NCI-H345 treated with DMSO at 0.1 percent for 48 hours (cell line): ENCODE data around the gene LNPEP.

ENCODE experiments used
- DNase-seq: peaks from one replicate; lab custom pipeline; 2025; ENCODE audit not compliant: unreplicated experiment; lab: John Stamatoyannopoulos, UW

LNPEP gene

DNA sequence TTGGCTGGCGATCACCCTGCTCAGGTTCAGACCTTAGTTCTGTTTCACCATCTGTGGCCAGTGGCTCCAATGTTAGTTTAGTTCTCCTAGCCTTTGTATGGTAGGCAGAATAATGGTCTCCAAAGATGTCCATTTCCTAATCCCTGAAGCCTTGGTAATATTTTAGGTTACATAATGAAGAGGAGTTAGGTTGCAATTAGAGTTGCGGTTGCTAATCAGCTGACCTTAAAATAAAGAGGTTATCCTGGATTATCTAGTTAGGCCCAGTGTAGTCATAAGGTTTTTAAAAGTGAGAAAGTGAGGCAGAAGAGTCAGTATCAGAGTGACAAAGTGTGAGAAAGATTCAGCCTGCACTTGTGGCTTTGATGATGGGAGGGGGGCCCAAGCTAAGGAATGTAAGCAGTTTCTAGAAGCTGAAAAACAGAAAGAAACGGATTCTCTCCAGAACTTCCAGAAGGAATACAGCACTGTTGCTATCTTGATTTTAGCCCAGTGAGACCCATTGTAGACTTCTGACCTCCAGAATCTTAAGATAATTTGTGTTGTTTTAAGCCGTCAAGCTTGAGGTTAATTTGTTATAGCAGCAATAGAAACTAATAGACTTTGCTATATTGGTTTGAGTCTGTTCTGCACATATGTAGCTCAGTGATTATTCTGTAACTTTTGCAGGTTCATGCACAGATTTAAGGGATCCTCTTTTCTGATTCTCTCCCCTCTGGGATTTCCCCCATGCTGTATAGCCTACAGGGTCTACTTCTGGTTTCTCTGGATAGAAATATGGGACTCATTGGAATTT is 21.6 kb downstream of the LNPEP start:
- no peak for DNase-seq

GRCh38 chr5:96958977-96959376 is 23.1 kb downstream of the LNPEP start:
- no peak for DNase-seq

DNA sequence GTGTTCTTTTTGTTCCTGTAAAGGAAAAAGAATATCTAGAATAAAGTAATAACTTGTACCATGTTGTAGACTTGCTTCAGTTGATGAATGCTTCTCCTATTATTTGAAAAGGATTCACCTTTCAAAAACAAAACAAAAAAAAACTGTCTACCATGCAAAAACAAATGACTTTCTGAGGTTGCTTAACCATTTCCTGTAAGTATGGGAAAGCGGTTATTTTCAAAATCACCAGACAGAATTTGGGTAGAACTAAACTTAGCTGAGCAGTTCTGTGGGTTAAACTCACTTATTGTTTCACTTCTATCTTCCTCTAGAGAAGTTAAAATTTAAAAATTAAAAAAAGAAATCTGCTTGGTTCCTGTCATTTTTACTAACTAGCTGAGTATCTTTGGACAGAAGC is 25.2 kb downstream of the LNPEP start:
- DNase-seq = no peak

DNA sequence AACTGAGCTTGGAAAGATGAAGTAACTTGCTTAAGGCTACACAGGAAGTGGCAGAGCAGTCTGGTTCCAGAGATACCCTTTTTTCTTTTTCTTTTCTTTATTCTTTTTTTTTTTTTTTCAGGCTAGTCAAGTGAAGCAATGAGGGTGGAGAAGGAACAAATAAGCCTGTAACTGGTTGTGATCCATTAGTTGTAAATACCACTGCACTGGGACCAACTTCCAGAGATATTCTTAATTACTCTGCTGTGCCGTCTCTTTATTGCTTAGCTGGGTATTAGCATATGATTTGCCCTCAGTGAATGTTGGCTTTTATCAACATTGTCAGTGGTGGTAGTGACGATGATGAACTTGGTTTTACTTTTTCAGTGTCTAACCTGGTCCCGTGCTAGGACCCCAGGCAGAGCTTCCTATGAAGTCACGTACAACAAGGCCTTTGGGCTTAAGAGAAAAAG is 26.7 kb downstream of the LNPEP start:
- DNase-seq = no peak

DNA sequence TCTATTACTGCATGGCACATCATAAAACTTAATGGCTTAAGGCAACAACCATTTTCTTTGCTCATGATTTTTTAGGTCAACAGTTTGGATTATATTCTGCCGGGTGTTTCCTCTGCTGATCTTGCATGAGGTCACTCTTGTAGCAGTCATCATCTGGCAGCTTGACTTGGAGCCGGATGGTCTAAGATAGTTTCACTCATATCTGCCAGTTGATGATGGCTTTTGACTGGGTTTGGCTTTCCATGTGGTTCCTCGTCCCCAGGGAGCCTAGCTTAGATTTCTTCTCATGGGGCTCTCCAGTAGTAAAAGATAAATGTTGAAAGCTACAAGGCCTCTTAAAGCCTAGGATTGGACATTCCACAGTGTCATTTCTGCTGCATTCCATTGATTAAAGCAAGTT is 27.4 kb downstream of the LNPEP start:
- DNase-seq = no peak

- no peak for DNase-seq
These were observed 30.9 kb downstream of the LNPEP start for GRCh38 chr5:96966801-96967200.

- DNase-seq = no peak
These were observed 31.5 kb downstream of the LNPEP start for GRCh38 chr5:96967400-96967799.

DNA sequence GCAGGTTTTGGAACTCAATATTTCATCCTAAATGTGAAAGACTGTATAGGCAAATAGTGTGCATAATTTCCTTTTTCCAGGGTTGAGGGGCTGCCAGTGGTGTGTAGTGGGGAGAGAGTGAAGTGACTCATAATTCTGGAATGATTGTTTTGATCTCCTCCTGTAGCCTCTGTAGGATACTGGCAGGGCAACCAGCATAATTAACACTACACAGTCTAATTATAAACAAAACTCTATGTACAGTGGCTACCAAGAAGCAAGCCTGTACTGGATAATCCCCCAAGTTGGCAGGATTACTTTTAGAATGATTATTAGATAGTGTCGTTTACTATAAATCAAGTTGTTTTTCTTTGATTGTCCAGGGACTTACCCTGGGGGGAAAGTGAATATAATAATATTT is 32.2 kb downstream of the LNPEP start:
- no peak for DNase-seq

GRCh38 chr5:96968614-96969013 is 32.7 kb downstream of the LNPEP start:
- DNase-seq = no peak

- no peak for DNase-seq
These were observed 33.5 kb downstream of the LNPEP start for GRCh38 chr5:96969366-96969765.

DNA sequence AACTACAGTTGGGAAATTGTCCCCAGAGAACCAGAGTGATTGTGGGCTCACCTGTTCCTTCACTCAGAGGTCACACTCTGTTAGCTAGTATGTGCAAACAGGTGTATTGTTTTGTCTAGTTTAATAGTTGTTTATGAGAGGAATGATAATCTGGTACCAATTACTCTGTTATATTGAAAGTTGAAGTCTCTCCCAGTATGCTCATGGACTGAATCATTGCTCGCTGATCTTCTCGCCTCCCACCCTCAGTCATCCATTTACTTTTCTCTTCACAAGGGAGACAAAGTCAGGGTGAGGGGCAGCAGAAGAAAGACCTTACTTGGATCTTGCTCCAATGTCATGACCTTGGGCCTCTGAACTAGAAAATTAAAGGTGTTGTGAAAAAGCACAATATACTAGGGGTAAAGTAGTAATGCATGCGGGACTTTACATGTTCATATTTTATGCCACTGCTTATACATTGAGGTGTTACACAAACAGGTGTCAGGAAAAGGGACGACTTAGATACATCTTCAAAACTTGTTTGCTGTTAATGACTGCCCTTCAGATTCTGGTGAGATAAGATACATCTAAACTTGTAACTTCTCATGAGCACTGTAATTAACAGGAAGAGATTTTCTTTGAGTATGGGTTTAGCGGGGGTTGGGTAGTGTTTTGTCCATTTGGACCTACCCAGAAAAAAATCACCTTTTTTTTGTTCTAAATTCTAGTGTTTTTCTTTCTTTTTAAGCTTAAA is 36.9 kb downstream of the LNPEP start:
- no peak for DNase-seq

DNA sequence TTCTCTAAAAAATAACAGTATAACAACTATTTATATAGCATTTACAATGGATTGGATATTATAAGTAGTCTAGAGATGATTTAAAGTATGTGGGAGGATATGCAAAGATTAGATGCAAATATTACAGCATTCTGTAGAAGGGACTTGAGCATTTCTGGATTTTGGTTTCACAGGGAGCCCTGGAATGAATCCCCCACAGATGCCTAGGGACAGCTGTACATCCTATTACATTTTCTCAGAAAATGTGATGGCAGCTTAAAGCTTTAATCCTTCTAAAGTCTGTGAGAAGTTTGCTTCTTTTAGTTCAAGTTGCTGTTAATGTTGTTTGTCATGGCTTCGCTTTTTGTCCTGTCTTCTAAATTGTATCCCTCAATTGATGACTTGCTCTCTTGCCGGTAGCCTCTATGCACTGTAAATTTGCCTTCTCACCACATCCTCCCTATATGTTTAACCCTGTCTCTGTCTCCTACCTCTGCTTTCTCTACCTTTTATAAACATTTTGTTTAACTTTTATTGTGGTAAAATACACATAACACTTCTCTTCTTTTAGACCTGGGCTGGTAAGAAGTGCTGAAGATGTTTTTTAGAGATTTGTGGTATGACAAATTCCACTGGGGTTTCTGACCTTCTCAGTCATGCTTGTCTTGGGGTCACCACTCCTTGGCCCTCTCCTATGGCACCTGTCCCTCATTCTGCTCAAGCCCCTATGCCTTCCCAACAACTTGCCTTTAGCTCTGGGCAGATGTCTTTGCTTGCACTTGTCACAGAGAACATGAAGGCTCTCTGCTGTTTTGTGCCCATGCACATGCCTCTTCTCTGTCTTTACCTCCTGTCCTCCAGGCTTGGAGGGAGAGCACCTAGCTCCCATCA is 37.9 kb downstream of the LNPEP start:
- DNase-seq = no peak

GRCh38 chr5:96975656-96976055 is 39.8 kb downstream of the LNPEP start:
- no peak for DNase-seq

DNA sequence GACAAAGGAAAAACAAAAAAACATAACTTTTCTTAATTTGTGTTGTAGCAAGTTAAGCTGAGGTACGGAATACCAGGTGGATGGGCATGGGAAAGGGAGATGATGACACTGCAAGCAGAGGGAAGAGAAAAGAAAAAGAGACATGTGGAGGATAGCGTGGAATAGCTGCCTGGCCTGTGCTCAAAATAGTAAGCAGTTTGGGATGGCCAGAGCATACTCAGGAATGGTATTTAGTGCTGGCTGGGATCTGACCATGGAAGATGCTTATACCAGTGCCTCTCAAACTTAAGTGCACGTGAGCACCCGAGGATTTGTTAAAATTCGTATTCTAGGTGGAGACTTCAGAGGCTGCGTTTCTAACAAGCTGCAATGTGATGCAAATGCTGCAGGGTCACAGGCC is 41.3 kb downstream of the LNPEP start:
- no peak for DNase-seq

DNA sequence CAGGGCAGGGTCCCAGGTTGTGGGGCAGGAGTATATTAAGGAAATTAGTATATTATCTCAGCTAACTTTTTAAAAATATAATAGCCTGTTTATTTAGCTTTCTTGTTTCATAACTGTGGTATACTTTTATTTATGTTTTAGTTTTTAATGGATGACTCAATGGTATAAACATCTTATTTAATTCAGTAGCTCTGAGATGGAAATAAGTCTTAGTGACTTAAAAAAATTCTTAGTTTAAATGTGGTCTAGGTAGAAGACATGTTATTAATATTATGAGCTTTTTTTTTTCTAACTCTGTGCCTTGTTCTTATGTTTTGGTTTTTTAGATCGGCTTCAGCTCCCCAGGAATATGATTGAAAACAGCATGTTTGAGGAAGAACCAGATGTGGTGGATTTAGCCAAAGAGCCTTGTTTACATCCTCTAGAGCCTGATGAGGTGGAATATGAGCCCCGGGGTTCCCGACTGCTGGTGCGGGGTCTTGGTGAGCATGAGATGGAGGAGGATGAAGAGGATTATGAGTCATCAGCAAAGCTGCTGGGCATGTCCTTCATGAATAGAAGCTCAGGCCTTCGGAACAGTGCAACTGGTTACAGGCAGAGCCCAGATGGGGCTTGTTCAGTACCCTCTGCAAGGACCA is 43.1 kb downstream of the LNPEP start:
- DNase-seq = no peak

DNA sequence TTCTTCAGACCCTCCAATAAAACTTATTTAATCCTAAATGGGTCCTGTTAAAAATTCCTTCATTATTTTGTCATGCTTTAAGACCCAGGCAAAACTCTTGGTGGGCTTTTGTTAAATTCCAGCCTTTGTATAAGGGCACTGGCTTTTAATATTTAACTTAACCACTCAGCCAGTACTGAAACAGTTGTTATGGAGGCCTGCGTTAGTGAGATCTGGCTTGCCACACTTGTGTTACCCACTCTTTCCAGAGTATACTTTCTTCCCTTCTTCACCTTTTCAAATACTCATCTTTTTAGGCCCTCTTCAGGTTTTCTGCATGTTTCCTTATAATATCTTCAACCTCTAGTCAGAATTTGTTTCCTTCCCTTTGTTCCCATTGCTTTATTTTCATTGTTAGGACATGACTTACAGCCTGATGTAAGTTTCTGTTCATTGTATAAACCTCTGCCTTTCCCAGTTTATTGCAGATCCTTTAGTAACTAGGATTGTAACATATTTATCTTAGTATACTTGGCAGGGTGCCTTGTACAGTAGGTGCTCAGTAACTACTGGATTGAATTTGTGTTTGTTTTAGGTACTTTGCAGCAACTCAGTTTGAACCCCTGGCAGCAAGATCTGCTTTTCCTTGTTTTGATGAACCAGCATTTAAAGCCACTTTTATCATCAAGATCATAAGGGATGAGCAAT is 48.8 kb downstream of the LNPEP start:
- no peak for DNase-seq

DNA sequence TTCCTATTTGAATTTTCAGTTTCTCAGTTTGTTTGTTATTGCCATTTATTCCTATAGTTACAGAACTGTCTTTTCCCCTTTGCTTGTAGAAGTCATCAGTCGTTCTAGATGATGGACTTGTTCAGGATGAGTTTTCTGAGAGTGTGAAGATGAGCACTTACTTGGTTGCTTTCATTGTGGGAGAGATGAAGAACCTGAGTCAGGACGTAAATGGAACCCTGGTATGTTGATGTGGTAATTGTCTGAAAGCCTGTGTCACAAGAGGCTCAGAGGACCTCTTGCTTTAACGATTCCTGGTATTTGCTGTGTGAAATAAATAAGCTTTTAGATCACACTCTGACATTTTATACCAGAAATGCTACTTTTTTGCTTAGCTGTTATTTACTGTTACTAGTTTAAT is 50.6 kb downstream of the LNPEP start:
- DNase-seq = no peak

GRCh38 chr5:96990102-96990501 is 54.2 kb downstream of the LNPEP start:
- no peak for DNase-seq

- no peak for DNase-seq
These were observed 55.8 kb downstream of the LNPEP start for GRCh38 chr5:96991708-96992107.

DNA sequence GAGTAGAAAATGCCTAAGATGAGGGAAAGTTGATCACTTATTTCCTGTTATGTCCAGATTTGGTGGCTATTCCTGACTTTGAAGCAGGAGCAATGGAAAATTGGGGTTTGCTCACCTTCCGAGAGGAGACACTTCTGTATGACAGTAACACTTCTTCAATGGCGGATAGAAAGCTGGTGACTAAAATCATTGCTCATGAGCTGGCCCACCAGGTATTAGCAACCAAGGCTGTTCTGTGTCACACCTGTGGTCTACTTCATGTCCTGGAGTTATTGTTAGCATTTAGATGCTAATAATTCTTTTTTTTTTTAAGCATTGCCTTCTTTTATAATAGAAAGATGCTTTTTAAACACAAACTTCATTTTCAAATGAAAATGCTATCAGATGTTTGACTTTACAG is 57.9 kb downstream of the LNPEP start:
- no peak for DNase-seq

GRCh38 chr5:96994493-96994892 is 58.6 kb downstream of the LNPEP start:
- no peak for DNase-seq
